Astrocyte of the cerebellum (primary cell): ENCODE results near the gene SERPINH1.

Source experiments
- DNase-seq: peaks from one replicate; pipeline ENCODE4 v3.0.0-alpha.2; 2011; ENCODE audit warnings: low read depth
- H3K4me3 ChIP-seq: 2 replicates; pipeline ENCODE4 v1.5.1; 2011; ENCODE audit warnings: mild to moderate bottlenecking, low read depth, low read length, moderate library complexity
- in situ Hi-C: cut with HindIII; loops from 2 replicates; pipeline ENCODE4 v1.10.0; 2017; ENCODE audit warnings: low sequenced_read_pairs
- TF ChIP-seq, protein P1 (sequence below): IDR thresholded peaks from 2 replicates; pipeline ENCODE4 v1.5.1; 2012; ENCODE audit warnings: low read length, low read depth, moderate library complexity, mild to moderate bottlenecking; ENCODE audit errors: missing control alignments

Gene SERPINH1

GRCh38 chr11:75562048-75562835 is at the start of gene SERPINH1:
Gene SERPINH1, plus strand, starts transcription at chr11:75562253. Its CDS starts 4,097 bp downstream, at chr11:75566350.
- H3K4me3 ChIP-seq, result peak within 1 kb of the TSS; percentile 80
- DNase-seq, result peak; percentile 52
- in situ Hi-C loops, result no loop called here
- TF ChIP-seq, protein P1, sequence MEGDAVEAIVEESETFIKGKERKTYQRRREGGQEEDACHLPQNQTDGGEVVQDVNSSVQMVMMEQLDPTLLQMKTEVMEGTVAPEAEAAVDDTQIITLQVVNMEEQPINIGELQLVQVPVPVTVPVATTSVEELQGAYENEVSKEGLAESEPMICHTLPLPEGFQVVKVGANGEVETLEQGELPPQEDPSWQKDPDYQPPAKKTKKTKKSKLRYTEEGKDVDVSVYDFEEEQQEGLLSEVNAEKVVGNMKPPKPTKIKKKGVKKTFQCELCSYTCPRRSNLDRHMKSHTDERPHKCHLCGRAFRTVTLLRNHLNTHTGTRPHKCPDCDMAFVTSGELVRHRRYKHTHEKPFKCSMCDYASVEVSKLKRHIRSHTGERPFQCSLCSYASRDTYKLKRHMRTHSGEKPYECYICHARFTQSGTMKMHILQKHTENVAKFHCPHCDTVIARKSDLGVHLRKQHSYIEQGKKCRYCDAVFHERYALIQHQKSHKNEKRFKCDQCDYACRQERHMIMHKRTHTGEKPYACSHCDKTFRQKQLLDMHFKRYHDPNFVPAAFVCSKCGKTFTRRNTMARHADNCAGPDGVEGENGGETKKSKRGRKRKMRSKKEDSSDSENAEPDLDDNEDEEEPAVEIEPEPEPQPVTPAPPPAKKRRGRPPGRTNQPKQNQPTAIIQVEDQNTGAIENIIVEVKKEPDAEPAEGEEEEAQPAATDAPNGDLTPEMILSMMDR, result no peak

GRCh38 chr11:75513250-75513649 is 48.8 kb upstream of the SERPINH1 start:
- TF ChIP-seq, protein P1, result no peak
- H3K4me3 ChIP-seq, result no peak overlapping the region
- peak; percentile 16 for DNase-seq
- in situ Hi-C loops, result no loop called here

DNA sequence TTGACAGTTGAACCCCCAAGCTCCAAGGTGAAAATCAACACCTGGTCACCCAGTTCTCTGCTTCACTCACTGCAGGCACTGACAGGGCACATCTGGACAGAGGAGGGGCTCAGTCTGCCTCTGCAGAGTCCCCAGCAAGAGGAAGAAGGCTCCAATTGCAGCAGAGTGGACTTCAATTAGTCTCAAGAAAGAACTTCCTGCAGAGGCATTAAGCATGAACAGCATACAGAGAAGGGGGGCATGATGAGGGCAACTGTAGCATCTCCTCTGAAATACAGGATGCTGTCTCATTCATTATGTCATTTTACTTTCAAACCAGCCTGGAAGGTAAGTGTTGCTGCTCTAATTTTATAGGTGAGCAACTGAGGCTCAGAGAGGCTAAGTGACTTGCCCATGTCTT is 47.5 kb upstream of the SERPINH1 start:
- DNase-seq, result no peak
- no peak overlapping the region for H3K4me3 ChIP-seq
- TF ChIP-seq, protein P1, result no peak
- in situ Hi-C loops, result no loop called here

- in situ Hi-C loops, result no loop called here
- TF ChIP-seq, protein P1, result no peak
- H3K4me3 ChIP-seq, result no peak overlapping the region
- no peak for DNase-seq
These were observed 45.9 kb upstream of the SERPINH1 start for GRCh38 chr11:75516140-75516539.

- no peak for DNase-seq
- in situ Hi-C loops, result no loop called here
- TF ChIP-seq, protein P1, result no peak
- no peak overlapping the region for H3K4me3 ChIP-seq
These were observed 45.2 kb upstream of the SERPINH1 start for GRCh38 chr11:75516886-75517285.

- DNase-seq, result no peak
- H3K4me3 ChIP-seq, result no peak overlapping the region
- in situ Hi-C loops, result no loop called here
- TF ChIP-seq, protein P1, result no peak
These were observed 43.9 kb upstream of the SERPINH1 start for GRCh38 chr11:75518204-75518549.
